ENCODE results near the gene DNAJC22.
"Not testable (repeated sequence)": the region's sequence is repeated elsewhere in the genome, so short reads cannot be mapped to it uniquely, and the experiment has no call there.

Gene DNAJC22

DNA sequence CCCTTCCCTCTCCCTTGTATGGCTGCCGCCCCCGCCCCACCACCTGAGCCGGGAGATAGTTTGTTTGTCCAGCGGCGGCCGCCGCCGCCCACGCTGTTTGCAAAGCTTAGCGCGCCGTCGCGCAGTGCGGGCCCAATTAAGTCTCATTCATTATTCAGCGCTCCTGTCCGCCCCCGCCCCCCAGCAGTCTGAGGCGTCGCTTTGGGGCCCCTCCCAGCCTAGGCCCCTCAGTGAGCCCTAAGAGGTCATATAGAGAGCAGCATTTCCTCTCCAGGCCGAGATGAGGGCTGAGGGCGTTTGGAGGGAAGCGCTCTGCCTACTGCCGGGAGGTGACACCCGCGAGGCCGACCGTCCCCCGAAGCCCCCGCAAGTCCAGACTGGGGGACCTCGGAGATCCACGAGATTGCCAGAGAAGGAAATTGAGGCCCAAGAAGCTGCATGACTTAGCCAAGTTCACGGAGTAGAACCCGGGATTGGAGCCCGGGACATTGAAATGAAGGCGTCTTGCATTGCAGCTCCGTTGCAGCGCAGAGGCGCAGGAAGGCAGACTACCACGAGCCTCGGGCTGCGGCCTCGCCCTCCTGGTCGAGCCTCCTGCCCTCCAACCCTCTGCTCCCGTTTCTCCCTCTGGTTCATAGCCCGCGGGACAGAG is at the start of gene DNAJC22:
TSS of gene DNAJC22 (plus strand) at position 230 of the 652 bp plus-strand sequence. CDS start 1,985 bp downstream, outside the sequence.
- no peak for DNase-seq (ENCODE audit: low spot score)

DNA sequence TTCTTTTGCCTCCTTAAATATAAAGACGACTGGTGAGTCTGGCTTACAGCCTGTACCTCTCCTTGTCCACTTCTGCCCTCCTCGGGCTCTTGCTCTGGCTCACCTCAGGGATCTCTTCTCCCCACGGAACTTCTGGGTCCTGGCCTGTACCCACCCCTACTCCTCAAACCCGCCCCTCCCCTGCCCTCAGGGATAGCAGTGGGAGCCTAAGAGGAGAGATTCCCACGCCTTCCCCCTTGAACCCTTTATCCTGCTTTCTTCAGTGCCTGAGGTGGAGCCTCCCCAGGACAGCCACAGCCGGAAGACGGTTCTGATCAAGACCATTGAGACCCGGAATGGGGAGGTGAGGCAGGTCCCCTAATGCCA is 49.0 kb upstream of the DNAJC22 start:
- no peak for DNase-seq (ENCODE audit: low spot score)

DNA sequence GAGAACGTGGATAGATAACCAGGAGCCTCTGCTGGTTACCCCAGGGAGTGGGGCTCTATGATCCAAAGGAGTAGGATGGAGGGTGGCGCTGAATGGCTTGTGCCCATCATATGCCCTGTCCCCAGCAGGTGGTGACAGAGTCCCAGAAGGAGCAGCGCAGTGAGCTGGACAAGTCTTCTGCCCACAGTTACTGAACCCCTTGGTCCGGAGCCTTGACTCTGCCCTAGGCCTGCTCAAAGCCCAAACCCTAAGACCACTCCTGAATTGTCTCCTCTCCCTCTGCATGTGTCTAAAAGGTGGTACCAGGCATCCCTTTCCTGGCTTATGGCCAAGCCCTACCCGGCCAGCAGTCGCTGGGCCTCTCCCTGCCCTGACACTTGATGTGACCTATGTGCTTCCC is 48.5 kb upstream of the DNAJC22 start:
- DNase-seq (ENCODE audit: low spot score) = no peak

DNA sequence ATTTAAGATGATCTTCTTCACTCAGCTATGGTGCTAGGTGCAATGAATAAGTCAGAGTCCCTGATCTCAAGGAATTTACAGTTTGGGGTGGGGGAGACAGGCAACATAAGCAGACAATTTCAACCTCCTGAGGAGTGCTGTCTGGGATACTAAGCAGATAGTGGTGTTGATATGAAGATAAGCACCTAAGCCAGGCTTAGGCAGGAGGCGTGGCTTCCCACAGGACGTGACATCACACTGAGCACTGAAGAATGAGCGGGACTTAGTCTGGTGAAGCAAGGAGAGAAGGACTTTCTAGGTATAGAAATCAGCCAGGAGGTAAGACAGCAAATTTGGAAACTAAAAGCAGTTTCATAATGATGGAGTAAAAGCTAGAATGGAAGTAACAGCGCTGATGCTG is 44.9 kb upstream of the DNAJC22 start:
- no peak for DNase-seq (ENCODE audit: low spot score)

DNA sequence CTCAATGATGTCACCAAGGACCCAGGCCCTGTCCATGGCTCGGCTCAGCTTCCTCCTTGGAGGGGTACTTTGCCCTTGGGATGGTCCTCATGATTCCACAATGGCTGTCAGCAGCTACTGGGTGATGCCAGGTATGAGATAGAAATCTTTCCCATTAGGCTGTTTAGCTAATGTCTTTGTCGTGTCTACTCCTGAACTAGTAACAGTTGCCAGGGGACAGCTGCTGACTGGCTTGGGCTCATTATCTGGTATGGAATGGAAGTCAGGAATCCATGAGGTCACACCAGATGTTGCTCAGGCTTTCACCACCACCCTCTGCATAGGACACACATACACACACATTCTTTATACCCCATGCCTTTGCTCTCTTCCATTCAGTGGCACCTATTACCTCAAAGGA is 42.5 kb upstream of the DNAJC22 start:
- DNase-seq (ENCODE audit: low spot score) = no peak

DNA sequence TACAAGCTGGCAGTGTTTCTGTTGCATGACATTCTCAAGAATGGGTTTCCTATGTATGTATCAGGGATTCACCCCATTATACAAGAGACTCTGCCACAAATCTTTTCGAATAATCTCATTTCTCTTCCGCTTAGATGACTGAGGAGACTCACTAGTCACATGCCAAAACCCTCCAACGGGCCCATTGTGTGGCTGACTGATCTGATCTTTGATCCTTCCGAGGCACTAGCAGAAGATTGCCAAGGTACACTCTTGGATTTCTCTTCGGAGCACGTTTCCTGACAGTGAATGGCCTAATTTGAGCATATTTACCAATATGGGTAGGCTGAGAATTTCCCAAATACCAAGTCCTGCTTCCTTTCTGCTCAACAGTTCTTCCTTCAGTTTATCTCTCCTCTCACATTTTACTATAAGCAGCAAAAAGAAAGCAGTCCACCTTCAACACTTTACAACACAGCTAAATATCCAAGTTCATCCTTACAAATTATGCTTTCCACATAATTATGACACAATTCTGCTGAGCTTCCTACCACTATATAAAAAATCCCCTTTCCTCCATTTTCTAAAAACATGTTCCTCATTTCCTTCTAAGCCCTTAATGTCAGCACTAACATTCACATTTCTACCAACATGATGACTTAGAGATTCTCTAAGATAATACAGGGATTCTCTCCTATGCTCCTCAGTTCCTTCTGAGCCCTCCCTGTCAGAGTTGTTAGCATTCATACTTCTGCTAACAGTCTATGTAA is 40.8 kb upstream of the DNAJC22 start:
- DNase-seq (ENCODE audit: low spot score) = no peak

DNA sequence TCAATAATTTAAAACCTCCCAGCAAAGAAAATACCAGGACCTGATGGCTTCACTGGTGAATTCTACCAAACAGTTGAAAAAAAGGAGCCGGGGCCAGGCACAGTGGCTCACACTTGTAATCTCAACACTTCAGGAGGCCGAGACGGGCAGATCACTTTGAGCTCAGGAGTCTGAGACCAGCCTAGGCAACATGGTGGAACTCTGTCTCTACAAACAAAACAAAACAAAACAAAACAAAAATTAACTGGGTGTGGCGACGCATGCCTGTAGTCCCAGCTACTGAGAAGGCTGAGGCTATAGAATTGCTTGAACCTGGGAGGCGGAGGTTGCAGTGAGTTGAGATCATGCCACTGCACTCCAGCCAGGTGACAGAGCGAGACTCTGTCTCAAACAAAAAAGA is 37.3 kb upstream of the DNAJC22 start:
- DNase-seq (ENCODE audit: low spot score) = no peak

DNA sequence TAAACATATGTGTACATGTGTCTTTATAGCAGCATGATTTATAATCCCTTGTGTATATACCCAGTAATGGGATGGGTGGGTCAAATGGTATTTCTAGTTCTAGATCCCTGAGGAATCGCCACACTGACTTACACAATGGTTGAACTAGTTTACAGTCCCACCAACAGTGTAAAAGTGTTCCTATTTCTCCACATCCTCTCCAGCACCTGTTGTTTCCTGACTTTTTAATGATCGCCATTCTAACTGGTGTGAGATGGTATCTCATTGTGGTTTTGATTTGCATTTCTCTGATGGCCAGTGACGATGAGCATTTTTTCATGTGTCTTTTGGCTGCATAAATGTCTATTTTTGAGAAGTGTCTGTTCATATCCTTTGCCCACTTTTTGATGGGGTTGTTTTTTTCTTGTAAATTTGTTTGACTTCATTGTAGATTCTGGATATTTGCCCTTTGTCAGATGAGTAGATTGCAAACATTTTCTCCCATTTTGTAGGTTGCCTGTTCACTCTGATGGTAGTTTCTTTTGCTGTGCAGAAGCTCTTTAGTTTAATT is 36.2 kb upstream of the DNAJC22 start:
- not testable (repeated sequence) for DNase-seq (ENCODE audit: low spot score)

DNA sequence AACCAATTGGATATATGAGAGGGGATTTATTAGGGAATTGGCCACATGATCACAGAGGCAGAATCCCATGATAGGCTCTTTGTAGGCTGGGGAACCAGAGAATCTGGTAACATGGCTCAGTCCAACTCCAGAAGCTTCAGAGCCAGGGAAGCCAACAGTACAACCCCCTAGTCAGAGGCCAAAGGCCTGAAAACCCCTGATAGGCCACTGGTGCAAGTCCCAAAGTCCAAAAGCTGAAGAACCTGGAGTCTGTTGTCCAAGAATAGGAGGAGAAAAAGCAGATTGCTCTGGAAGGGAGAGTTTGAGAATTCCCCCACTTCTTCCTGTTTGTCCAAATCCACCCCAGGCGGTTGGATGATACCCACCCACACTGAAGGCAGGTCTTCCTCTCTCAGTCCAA is 31.9 kb upstream of the DNAJC22 start:
- no peak for DNase-seq (ENCODE audit: low spot score)

DNA sequence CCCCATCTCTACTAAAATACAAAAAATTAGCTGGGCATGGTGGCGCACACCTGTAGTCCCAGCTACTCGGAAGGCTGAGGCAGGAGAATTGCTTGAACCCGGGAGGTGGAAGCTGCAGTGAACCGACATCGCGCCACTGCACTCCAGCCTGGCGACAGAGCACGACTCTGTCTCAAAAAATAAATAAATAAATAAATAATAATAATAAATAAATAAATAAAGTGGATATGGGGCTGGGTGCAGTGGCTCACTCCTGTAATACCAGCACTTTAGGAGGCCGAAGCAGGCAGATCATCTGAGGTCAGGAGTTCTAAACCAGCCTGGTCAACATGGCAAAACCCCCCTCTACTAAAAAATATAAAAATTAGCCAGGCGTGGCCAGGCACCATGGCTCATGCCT is 29.6 kb upstream of the DNAJC22 start:
- not testable (repeated sequence) for DNase-seq (ENCODE audit: low spot score)

DNA sequence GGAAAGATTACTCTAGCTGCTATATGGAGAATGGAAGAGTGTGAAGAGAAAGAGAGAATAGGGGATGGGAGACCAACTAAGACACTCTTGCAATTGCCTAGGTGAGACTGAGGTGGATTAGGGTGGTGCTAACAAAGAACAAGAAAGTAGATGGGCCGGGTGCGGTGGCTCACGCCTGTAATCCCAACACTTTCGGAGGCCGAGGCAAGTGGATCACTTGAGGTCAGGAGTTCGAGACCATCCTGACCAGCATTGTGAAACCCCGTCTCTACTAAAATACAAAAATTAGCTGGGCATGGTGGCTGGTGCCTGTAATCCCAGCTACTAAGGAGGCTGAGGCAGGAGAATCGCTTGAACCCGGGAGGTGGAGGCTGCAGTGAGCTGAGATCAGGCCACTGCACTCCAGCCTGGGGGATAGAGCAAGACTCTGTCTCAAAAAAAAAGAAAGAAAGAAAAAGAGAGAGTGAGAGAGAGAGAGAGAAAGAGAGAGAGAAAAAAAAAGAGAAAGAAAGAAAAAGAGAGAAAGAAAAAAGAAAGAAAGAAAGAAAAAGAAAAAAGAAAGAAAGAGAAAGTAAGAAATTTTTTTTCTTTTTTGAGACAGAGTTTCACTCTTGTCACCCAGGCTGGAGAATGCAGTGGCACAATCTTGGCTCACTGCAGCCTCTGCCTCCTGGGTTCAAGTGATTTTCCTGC is 26.1 kb upstream of the DNAJC22 start:
- not testable (repeated sequence) for DNase-seq (ENCODE audit: low spot score)

DNA sequence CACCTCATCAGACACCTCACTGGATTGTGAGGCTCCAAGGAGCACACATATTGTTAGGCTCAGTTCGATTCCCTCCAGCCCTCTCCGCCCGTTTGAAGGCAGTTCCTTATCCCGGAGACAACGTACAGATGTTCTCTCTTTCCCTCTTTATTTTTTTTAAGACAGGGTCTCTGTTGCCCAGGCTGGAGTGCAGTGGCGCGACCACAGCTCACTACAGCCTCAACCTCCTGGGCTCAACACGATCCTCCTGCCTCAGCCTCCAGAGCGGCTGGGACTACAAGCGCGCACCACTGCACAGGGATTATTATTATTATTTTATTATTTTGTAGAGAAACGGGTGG is 24.4 kb upstream of the DNAJC22 start:
- no peak for DNase-seq (ENCODE audit: low spot score)

DNA sequence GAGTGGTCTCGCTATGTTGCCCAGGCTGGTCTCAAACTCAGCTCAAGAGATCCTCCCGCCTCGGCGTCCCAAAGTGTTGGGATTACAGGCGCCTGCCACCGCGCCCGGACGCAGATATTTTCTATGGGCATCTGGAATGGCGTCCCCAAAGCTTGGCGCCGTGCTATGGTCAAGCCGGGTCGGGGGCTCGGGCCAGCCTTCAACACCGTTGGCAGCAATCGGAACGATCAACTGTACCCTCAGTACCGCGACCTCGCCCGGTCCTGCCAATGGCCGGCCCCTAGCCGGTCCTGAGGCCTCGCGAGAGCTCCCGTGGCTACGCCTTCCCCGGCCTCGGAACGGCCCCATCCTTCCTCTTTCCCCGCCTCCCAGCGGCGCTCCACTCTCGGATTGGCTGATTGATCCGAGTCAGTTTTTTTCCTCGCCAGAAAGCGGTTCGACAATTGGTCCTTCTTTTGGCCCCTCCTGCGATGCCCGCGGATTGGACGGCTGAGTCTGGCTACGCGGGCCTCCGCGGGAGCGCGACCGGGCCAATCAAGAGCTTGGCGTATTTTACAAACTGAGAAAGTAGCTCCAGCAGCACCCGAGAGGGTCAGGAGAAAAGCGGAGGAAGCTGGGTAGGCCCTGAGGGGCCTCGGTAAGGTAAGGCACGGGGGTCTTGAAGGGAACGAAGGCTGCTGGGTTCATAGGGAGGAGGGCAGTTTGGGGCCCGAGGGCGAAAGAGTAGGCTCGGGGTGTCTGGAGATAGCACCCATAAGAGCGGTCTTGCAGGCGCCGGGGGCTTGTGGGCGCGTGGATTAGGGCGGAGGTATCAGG is 23.8 kb upstream of the DNAJC22 start, which contains the start of gene TROAP:
TSS of gene TROAP (plus strand) at position 548 of the 816 bp plus-strand sequence. CDS start 354 bp downstream, outside the sequence.
- peak; percentile 98 for DNase-seq (ENCODE audit: low spot score)

DNA sequence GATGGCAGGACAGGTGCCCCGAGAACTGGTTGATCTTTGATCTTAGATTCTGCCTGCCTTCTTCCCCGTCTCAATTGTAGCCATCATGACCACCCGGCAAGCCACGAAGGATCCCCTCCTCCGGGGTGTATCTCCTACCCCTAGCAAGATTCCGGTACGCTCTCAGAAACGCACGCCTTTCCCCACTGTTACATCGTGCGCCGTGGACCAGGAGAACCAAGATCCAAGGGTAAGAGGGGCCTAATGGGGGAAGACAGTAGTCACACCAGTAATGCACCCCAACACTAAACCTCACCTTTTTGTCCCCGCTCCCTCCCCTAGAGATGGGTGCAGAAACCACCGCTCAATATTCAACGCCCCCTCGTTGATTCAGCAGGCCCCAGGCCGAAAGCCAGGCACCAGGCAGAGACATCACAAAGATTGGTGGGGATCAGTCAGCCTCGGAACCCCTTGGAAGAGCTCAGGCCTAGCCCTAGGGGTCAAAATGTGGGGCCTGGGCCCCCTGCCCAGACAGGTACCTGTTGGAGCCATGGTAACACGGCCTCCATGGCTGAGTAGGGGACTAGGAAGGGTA is 23.1 kb upstream of the DNAJC22 start:
- DNase-seq (ENCODE audit: low spot score) = no peak

DNA sequence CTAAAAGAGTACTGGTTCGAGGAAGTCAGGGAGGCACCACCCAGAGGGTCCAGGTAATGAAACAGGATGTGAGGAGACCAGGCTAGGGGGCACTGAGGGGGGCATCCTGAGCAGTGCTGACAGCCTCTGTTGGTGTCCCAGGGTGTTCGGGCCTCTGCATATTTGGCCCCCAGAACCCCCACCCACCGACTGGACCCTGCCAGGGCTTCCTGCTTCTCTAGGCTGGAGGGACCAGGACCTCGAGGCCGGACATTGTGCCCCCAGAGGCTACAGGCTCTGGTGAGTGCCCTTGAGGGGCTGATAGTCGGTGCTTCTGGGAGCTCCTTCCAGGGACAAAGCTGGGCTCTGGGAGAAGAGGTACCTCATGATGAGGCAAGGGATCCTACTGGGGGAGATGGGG is 21.1 kb upstream of the DNAJC22 start:
- no peak for DNase-seq (ENCODE audit: low spot score)

DNA sequence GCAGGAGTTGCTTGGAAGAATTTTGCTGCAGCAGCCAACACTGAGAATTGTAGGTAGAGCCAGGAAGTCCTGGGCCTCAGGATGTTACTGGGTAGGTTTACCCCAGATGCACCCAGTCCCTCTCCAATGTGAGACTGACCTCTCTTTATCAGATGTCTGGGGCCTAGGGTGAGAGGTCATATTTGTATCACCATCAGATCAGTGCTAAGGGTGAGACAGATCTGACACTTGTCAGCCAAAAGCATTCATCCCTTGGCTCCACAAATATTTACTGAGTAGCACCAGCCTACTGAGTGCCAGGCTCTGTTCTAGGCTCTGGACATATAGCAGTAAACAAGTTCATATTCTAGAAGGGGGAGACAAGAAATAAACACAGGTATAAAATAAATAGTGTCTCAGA is 19.3 kb upstream of the DNAJC22 start:
- DNase-seq (ENCODE audit: low spot score) = no peak

DNA sequence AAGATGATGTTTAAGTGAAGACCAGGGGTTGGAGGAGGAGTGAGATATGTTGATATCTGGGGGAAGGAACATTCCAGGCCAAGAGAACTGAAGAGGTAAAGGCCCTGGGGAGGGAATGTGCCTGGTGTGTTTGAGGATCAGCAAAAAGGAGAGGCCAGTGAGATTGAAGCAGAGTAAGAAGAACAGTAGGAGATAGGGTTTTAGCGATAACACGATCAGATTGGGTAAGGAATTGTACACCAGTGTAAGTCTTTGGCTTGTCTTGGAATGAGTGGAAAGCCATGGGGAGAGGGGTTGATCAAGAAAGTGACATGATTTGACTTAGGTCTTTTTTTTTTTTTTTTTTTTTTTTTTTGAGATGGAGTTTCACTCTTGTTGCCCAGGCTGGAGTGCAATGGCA is 18.8 kb upstream of the DNAJC22 start:
- no peak for DNase-seq (ENCODE audit: low spot score)

DNA sequence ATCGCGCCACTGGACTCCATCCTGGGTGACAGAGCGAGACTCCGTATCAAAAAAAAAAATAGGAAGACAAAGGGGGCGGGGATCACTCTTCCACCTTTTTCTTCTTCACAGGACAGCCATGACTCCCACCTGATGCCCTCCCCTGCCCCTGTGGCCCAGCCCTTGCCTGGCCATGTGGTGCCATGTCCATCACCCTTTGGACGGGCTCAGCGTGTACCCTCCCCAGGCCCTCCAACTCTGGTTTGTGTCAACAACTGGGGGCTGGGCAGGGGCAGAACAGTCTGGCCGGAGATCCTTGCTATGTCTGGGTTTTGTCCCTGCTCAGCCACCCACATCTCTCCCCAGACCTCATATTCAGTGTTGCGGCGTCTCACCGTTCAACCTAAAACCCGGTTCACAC is 17.9 kb upstream of the DNAJC22 start:
- DNase-seq (ENCODE audit: low spot score) = no peak

DNA sequence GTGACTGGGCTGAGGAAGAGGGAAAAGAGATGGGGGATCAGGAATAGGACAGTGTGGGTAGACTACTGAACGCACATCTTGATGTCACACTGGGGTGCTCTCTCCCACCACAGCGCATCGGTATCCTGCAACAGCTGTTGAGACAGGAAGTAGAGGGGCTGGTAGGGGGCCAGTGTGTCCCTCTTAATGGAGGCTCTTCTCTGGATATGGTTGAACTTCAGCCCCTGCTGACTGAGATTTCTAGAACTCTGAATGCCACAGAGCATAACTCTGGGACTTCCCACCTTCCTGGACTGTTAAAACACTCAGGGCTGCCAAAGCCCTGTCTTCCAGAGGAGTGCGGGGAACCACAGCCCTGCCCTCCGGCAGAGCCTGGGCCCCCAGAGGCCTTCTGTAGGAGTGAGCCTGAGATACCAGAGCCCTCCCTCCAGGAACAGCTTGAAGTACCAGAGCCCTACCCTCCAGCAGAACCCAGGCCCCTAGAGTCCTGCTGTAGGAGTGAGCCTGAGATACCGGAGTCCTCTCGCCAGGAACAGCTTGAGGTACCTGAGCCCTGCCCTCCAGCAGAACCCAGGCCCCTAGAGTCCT is 16.6 kb upstream of the DNAJC22 start:
- no peak for DNase-seq (ENCODE audit: low spot score)

DNA sequence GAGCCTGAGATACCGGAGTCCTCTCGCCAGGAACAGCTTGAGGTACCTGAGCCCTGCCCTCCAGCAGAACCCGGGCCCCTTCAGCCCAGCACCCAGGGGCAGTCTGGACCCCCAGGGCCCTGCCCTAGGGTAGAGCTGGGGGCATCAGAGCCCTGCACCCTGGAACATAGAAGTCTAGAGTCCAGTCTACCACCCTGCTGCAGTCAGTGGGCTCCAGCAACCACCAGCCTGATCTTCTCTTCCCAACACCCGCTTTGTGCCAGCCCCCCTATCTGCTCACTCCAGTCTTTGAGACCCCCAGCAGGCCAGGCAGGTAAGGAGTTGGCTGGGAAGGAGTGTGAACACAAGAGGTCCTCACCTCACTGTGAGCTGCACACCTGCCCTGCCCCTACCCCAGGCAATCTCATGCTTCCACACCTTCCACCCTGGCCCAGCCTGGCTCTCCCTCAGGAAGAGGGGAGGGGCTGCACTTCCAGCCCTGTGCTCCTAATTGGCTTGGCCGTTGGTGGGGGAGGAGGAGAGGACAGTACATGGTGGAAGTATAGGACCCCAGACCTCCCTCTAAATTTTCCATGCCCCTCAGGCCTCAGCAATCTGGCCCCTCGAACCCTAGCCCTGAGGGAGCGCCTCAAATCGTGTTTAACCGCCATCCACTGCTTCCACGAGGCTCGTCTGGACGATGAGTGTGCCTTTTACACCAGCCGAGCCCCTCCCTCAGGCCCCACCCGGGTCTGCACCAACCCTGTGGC is 15.9 kb upstream of the DNAJC22 start:
- no peak for DNase-seq (ENCODE audit: low spot score)

All from RKO (cell line).